HEK293 (cell line): ENCODE data around the gene PRR13.

ENCODE experiments used
- BCL11B ChIP-seq: fragments of 450-650 bp; formaldehyde crosslinking; IDR thresholded peaks from 2 replicates; pipeline ENCODE4 v1.5.1; 2016; ENCODE audit warnings: low read depth, missing biosample characterization, missing genetic modification characterization
- GLIS1 ChIP-seq: fragments of 450-650 bp; formaldehyde crosslinking; IDR thresholded peaks from 2 replicates; pipeline ENCODE4 v1.5.1; 2016; ENCODE audit warnings: missing biosample characterization, missing genetic modification characterization
- GLIS2 ChIP-seq: fragments of 450-650 bp; formaldehyde crosslinking; IDR thresholded peaks from 2 replicates; pipeline ENCODE4 v1.5.1; 2016; ENCODE audit warnings: missing biosample characterization, missing genetic modification characterization
- KLF10 ChIP-seq: fragments of 450-650 bp; IDR thresholded peaks from 2 replicates; pipeline ENCODE4 v1.5.1; 2018; ENCODE audit warnings: missing biosample characterization, mild to moderate bottlenecking, missing genetic modification characterization
- MZF1 ChIP-seq: fragments of 450-650 bp; formaldehyde crosslinking; IDR thresholded peaks from 2 replicates; pipeline ENCODE4 v1.5.1; 2017; ENCODE audit warnings: missing biosample characterization, missing genetic modification characterization, borderline replicate concordance
- WT1 ChIP-seq: fragments of 450-650 bp; formaldehyde crosslinking; IDR thresholded peaks from 2 replicates; pipeline ENCODE4 v1.5.1; 2016; ENCODE audit warnings: missing biosample characterization, missing genetic modification characterization
- ZBTB17 ChIP-seq: fragments of 450-650 bp; formaldehyde crosslinking; IDR thresholded peaks from 2 replicates; pipeline ENCODE4 v1.5.1; 2016; ENCODE audit warnings: missing biosample characterization, missing genetic modification characterization
- ZFP37 ChIP-seq: fragments of 450-650 bp; formaldehyde crosslinking; IDR thresholded peaks from 2 replicates; pipeline ENCODE4 v1.5.1; 2016; ENCODE audit warnings: missing biosample characterization, missing genetic modification characterization
- ZFP69B ChIP-seq: fragments of 450-650 bp; formaldehyde crosslinking; IDR thresholded peaks from 2 replicates; pipeline ENCODE4 v1.5.1; 2016; ENCODE audit warnings: missing biosample characterization, missing genetic modification characterization
- ZNF112 ChIP-seq: fragments of 450-650 bp; formaldehyde crosslinking; IDR thresholded peaks from 2 replicates; pipeline ENCODE4 v1.5.0; 2017; ENCODE audit warnings: missing biosample characterization, missing genetic modification characterization
- ZNF155 ChIP-seq: fragments of 450-650 bp; formaldehyde crosslinking; IDR thresholded peaks from 2 replicates; pipeline ENCODE4 v1.5.1; 2016; ENCODE audit warnings: missing biosample characterization, missing genetic modification characterization
- ZNF239 ChIP-seq: fragments of 450-650 bp; formaldehyde crosslinking; IDR thresholded peaks from 2 replicates; pipeline ENCODE4 v1.5.1; 2016; ENCODE audit warnings: missing biosample characterization, missing genetic modification characterization
- ZNF280D ChIP-seq: fragments of 450-650 bp; formaldehyde crosslinking; IDR thresholded peaks from 2 replicates; pipeline ENCODE4 v1.5.1; 2016; ENCODE audit warnings: missing biosample characterization, missing genetic modification characterization
- ZNF324 ChIP-seq: fragments of 450-650 bp; formaldehyde crosslinking; IDR thresholded peaks from 2 replicates; pipeline ENCODE4 v1.5.1; 2016; ENCODE audit warnings: missing biosample characterization, missing genetic modification characterization
- ZNF398 ChIP-seq: fragments of 450-650 bp; formaldehyde crosslinking; IDR thresholded peaks from 2 replicates; pipeline ENCODE4 v1.5.1; 2017; ENCODE audit warnings: missing biosample characterization, missing genetic modification characterization
- ZNF558 ChIP-seq: fragments of 450-650 bp; formaldehyde crosslinking; IDR thresholded peaks from 2 replicates; pipeline ENCODE4 v1.5.1; 2016; ENCODE audit warnings: missing biosample characterization, missing genetic modification characterization
- ZNF621 ChIP-seq: fragments of 450-650 bp; formaldehyde crosslinking; IDR thresholded peaks from 2 replicates; pipeline ENCODE4 v1.5.1; 2017; ENCODE audit warnings: missing biosample characterization, missing genetic modification characterization
- ZNF692 ChIP-seq: fragments of 450-650 bp; formaldehyde crosslinking; IDR thresholded peaks from 2 replicates; pipeline ENCODE4 v1.5.1; 2016; ENCODE audit warnings: missing biosample characterization, missing genetic modification characterization
- ZNF830 ChIP-seq: fragments of 450-650 bp; IDR thresholded peaks from 2 replicates; pipeline ENCODE4 v1.5.0; 2018; ENCODE audit warnings: missing biosample characterization, missing genetic modification characterization, low read depth, mild to moderate bottlenecking, moderate library complexity
- TF ChIP-seq, protein P1 (sequence below): fragments of 450-650 bp; formaldehyde crosslinking; IDR thresholded peaks from 2 replicates; pipeline ENCODE4 v1.5.1; 2016; ENCODE audit warnings: missing biosample characterization, missing genetic modification characterization, low read depth
- TF ChIP-seq, protein P2 (sequence below): fragments of 450-650 bp; formaldehyde crosslinking; IDR thresholded peaks from 2 replicates; pipeline ENCODE4 v1.5.1; 2016; ENCODE audit warnings: missing biosample characterization, missing genetic modification characterization
- TF ChIP-seq, protein P3 (sequence below): fragments of 450-650 bp; formaldehyde crosslinking; IDR thresholded peaks from 2 replicates; pipeline ENCODE4 v1.5.1; 2016; ENCODE audit warnings: missing biosample characterization, missing genetic modification characterization, borderline replicate concordance
- TF ChIP-seq, protein P4 (sequence below): fragments of 450-650 bp; IDR thresholded peaks from 2 replicates; pipeline ENCODE4 v1.5.1; 2018; ENCODE audit warnings: missing biosample characterization, mild to moderate bottlenecking, missing genetic modification characterization

The PRR13 gene

GRCh38 chr12:53451661-53452158, 10.2 kb downstream of the PRR13 start, which contains the start of gene PCBP2 (continued):
- TF ChIP-seq, protein P1, sequence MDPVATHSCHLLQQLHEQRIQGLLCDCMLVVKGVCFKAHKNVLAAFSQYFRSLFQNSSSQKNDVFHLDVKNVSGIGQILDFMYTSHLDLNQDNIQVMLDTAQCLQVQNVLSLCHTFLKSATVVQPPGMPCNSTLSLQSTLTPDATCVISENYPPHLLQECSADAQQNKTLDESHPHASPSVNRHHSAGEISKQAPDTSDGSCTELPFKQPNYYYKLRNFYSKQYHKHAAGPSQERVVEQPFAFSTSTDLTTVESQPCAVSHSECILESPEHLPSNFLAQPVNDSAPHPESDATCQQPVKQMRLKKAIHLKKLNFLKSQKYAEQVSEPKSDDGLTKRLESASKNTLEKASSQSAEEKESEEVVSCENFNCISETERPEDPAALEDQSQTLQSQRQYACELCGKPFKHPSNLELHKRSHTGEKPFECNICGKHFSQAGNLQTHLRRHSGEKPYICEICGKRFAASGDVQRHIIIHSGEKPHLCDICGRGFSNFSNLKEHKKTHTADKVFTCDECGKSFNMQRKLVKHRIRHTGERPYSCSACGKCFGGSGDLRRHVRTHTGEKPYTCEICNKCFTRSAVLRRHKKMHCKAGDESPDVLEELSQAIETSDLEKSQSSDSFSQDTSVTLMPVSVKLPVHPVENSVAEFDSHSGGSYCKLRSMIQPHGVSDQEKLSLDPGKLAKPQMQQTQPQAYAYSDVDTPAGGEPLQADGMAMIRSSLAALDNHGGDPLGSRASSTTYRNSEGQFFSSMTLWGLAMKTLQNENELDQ, result no peak
- TF ChIP-seq GLIS1 (tag by site-specific recombination) (peak; percentile 36; the same call in 1 of the 2 replicates), ZNF830 (tag by site-specific recombination) (no peak), ZFP69B (tag by site-specific recombination) (peak; percentile 73), ZFP37 (tag by site-specific recombination) (no peak), GLIS2 (tag by site-specific recombination) (no peak), BCL11B (tag by site-specific recombination) (peak; percentile 52; the same call in 1 of the 2 replicates), WT1 (tag by site-specific recombination) (peak; percentile 25; the same call in 1 of the 2 replicates), ZNF692 (tag by site-specific recombination) (peak; percentile 76), ZBTB17 (tag by site-specific recombination) (peak; percentile 90), ZNF398 (tag by site-specific recombination) (peak; percentile 17), ZNF558 (peak; percentile 62; the same call in 1 of the 2 replicates), ZNF239 (no peak), ZNF621 (tag by site-specific recombination) (no peak), ZNF112 (tag by site-specific recombination) (no peak), ZNF155 (tag by site-specific recombination) (no peak), KLF10 (no peak; the same call in 1 of the 2 replicates), ZNF324 (peak; percentile 98), MZF1 (tag by site-specific recombination) (no peak), ZNF280D (tag by site-specific recombination) (no peak)
- TF ChIP-seq, protein P2, sequence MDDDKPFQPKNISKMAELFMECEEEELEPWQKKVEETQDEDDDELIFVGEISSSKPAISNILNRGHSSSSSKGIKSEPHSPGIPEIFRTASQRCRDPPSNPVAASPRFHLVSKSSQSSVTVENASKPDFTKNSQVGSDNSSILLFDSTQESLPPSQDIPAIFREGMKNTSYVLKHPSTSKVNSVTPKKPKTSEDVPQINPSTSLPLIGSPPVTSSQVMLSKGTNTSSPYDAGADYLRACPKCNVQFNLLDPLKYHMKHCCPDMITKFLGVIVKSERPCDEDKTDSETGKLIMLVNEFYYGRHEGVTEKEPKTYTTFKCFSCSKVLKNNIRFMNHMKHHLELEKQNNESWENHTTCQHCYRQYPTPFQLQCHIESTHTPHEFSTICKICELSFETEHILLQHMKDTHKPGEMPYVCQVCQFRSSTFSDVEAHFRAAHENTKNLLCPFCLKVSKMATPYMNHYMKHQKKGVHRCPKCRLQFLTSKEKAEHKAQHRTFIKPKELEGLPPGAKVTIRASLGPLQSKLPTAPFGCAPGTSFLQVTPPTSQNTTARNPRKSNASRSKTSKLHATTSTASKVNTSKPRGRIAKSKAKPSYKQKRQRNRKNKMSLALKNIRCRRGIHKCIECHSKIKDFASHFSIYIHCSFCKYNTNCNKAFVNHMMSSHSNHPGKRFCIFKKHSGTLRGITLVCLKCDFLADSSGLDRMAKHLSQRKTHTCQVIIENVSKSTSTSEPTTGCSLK, result no peak
- TF ChIP-seq, protein P3, sequence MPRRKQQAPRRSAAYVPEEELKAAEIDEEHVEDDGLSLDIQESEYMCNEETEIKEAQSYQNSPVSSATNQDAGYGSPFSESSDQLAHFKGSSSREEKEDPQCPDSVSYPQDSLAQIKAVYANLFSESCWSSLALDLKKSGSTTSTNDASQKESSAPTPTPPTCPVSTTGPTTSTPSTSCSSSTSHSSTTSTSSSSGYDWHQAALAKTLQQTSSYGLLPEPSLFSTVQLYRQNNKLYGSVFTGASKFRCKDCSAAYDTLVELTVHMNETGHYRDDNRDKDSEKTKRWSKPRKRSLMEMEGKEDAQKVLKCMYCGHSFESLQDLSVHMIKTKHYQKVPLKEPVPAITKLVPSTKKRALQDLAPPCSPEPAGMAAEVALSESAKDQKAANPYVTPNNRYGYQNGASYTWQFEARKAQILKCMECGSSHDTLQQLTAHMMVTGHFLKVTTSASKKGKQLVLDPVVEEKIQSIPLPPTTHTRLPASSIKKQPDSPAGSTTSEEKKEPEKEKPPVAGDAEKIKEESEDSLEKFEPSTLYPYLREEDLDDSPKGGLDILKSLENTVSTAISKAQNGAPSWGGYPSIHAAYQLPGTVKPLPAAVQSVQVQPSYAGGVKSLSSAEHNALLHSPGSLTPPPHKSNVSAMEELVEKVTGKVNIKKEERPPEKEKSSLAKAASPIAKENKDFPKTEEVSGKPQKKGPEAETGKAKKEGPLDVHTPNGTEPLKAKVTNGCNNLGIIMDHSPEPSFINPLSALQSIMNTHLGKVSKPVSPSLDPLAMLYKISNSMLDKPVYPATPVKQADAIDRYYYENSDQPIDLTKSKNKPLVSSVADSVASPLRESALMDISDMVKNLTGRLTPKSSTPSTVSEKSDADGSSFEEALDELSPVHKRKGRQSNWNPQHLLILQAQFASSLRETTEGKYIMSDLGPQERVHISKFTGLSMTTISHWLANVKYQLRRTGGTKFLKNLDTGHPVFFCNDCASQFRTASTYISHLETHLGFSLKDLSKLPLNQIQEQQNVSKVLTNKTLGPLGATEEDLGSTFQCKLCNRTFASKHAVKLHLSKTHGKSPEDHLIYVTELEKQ (tag by site-specific recombination), result peak; percentile 63; the same call in 1 of the 2 replicates
- TF ChIP-seq, protein P4, sequence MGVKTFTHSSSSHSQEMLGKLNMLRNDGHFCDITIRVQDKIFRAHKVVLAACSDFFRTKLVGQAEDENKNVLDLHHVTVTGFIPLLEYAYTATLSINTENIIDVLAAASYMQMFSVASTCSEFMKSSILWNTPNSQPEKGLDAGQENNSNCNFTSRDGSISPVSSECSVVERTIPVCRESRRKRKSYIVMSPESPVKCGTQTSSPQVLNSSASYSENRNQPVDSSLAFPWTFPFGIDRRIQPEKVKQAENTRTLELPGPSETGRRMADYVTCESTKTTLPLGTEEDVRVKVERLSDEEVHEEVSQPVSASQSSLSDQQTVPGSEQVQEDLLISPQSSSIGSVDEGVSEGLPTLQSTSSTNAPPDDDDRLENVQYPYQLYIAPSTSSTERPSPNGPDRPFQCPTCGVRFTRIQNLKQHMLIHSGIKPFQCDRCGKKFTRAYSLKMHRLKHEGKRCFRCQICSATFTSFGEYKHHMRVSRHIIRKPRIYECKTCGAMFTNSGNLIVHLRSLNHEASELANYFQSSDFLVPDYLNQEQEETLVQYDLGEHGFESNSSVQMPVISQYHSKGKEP (tag by site-specific recombination), result no peak
